GM12801 (cell line): ENCODE results near the gene ADAM8.

Source experiments
- TF ChIP-seq, protein P1 (sequence below): IDR thresholded peaks from one replicate; pipeline ENCODE4 v1.5.1; 2011; ENCODE audit warnings: control low read depth; ENCODE audit not compliant: insufficient read length; ENCODE audit errors: extremely low read depth

Gene ADAM8

DNA sequence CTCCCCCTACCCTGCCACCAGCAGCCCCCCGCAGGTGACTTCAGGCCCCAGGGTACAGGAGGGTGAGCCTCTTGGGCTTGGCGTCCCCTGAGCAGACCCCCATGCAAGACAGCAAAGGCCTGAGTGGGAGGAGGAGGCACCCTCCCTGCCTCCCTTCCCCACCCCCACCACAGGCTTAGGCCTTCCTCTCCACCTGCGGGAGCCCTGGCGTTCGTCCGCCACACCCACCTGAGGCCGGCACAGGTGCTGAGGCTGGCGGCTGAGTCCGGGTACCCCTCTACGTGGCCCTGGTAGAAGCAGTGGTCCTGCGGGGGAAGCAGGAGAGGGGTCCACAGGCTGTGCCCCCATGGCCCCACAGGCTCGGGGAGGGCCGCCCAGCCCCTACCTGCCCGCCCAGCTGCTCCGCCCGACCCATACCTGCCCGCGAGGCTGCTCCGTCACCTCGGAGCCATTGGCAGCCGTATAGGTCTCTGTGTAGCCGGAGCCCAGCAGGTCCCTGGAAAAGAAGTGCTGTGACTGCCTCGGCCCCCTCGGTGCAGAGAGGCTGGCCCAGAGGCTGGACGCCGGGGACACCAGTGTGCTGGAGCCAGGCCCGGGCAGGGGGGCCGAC, 3.0 kb downstream of the ADAM8 start:
- TF ChIP-seq, protein P1, sequence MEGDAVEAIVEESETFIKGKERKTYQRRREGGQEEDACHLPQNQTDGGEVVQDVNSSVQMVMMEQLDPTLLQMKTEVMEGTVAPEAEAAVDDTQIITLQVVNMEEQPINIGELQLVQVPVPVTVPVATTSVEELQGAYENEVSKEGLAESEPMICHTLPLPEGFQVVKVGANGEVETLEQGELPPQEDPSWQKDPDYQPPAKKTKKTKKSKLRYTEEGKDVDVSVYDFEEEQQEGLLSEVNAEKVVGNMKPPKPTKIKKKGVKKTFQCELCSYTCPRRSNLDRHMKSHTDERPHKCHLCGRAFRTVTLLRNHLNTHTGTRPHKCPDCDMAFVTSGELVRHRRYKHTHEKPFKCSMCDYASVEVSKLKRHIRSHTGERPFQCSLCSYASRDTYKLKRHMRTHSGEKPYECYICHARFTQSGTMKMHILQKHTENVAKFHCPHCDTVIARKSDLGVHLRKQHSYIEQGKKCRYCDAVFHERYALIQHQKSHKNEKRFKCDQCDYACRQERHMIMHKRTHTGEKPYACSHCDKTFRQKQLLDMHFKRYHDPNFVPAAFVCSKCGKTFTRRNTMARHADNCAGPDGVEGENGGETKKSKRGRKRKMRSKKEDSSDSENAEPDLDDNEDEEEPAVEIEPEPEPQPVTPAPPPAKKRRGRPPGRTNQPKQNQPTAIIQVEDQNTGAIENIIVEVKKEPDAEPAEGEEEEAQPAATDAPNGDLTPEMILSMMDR, result no peak

DNA sequence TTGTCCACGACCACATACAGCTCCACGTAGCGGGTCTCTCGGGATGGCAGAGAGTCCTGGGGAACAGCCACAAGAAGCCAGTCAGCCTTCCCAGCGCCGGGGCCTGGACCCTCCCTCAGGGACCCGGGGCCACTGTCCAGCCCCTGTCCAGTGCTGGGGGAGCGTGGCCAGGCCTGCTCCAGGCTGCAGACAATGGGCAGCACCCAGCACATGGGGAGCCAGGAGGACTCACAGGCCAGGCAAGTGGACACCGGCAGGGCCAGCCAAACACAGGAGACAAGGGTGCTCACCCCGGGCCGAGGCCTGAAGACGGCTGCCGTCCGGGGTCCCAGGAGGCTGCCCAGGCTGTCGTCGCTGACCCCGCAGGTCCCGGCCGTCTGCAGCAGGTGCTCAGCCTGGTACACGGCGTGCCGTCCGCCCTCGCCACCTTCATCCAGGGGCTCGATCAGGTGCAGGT, 3.7 kb downstream of the ADAM8 start:
- TF ChIP-seq, protein P1, result no peak

DNA sequence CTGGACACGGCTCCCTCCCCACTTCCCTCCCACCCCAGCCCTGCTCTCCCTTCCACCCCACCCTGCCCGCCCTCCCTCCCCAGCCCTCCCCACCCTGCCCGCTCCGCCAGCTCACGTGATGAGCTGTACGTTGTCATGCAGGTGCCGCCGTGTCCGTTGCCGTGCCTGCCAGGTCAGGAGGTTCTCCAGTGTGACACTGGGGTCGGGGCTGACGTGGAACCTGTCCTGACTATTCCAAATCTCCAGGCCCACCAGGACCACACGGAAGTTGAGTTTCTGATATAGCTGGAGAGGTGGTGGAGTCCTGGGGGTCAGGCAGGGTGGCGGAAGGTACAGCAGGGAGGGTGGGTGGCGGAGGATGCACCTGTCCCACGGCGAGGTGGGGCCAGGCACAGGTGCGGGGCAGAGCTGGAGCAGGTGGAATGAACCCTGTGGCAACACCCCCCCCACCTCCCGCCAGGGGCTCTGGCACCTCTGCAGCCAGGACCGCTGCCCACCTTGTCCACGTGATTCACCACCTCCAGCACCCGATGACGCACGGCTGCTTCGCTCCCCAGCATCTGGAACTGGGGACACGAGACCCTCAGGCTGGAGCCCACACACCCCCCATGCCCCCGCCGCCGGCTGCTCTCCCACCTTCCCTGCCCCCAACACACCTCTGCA, 4.2 kb downstream of the ADAM8 start:
- TF ChIP-seq, protein P1, result no peak

DNA sequence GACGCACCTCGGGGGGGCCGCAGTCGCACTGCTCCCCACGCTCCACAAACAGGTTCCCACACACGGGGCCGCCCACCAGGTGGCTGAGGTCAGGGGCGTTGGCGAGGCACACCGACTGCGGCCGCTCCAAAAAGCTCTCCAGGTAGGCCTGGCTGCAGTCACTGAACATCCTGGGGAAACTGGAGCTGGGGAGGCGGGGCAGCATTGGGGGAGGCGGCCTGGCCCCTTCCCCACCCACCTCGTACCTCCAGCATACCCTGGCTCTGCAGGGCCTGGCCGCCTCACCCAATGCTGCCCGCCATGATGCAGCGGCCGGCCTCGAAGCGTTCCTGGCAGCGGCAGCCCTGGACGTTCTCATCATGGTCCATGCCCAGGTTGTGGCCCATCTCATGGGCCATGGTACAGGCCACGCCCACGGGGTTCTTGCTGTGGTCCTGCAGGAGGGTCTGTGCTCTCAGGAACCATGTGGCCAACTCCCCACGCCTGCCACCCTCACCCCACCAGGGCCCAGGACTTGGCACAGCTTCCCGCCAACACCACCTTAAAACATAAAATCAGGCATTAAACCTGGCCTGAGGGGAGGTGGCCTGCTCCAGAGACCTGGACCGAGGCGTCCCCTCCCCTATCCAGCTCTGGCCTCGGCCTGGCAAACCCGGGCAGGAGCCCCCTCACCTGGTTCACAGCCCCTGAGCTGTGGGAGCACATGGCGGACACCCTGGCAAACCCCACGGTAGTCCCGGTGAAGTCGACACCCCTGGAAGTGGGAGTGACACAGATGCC, 5.0 kb downstream of the ADAM8 start:
- TF ChIP-seq, protein P1, result no peak

DNA sequence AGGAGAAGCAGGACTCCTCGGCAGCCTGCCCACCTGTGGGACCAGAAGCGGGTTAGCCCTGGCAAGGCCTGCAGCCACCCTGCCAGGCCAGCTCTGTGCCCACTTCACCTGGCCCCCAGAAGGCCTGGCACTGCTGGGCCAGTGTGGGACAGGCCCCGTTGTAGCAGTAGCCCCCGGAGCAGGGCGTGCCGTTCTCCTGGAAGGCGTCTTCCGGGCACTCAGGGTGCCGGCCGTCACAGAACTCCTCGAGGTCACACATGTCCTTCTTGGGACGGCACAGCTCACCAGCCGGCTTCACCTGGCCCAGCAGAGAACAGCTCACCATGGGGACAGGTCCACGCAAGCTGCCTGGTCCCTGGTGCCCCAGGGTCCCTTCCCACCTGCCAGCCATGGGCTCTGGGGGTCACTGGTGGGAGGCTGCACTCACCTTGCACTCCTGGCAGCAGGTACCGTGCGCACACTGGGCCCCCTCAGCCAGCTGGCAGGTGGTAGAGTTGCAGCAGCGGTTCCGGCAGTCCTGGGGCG, 5.8 kb downstream of the ADAM8 start:
- TF ChIP-seq, protein P1, result no peak

DNA sequence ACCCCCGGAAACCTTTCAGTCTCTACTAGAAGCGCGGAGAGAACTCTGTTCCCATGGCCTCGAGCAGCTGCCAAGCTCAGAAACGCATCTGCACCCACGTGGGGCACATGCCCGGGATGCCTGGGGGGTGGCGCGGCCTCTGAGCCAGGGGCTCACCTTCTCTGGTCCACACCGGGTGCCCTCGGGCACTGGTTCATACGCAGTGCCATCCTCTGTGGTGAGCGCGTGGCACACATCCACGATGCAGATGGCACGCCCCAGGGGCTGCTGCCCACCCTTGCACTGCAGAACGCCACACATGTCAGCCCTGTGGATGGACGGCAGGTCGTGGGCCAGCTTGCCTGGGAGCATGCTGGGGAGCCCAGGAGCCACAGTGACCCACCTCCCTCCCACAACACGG, 6.5 kb downstream of the ADAM8 start:
- TF ChIP-seq, protein P1, result no peak

DNA sequence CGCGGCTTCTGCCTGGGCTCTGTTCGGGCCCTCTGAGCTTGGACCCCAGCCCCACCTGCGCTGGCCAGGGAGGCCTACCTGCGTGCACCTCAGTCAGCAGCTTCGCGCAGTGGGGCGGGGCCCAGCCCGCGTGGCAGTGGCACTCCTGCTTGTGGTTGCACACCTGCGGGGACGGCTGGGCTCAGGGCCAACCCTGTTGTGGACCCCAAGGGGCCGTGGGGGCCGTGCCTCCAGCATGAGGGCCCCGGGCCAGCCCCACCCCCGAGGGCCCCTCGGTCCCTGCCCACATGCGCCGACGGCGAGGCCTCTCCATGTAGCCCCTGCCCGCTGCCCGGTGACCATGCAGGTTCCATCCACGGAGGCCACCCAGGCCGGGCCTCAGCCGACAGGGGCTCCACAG, 7.3 kb downstream of the ADAM8 start:
- TF ChIP-seq, protein P1, result no peak
